ENCODE measurements around the gene OR4K2. TPM values are rescaled to one million over a fixed set of nuclear protein-coding genes. Genes with fewer than 3 reads are reported as not detected.

OR4K2 gene
- total RNA-seq, 4 donors from 2014 or later = not detected

GRCh38 chr14:19911114-19911513 lies 36.2 kb downstream of the OR4K2 start:
- Histone ChIP-seq H3K4me3 (no peak overlapping the region), H3K36me3 (no peaks in the 10 kb centered on the region), H3K4me1 (no peaks in the 10 kb centered on the region), H3K9me3 (peaks cover 0 to 3% (median 0%) of the 10 kb centered on the region in 4 donors), H3K27ac (no peak overlapping the region), H3K27me3 (no peaks in the 10 kb centered on the region)
- TF ChIP-seq POLR2A (IDR thresholded peaks at IDR 0.05) (no peak), CTCF (IDR thresholded peaks at IDR 0.05) (no peak)
- DNase-seq = no peak

DNA sequence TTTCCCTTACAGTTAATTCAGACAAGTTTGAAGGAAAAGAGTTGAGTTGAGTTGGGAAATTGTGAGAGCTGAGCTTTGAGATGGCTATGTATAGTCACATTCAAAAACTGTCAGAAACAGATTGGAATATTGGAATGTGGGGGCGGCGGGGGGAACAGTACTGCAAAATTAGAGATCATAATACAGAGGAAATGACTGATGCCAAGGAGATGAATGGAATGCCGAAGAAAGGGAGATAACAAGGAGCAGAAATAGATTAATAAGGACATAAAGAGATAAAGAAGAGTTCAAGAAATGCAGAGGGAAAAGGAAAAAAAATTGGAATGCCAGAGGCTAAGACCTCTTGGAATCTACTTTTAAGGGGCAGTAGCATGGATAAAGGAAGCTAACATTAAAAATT lies 42.3 kb downstream of the OR4K2 start:
- Histone ChIP-seq H3K9me3 (peaks cover 0 to 3% (median 0%) of the 10 kb centered on the region in 4 donors), H3K4me1 (no peaks in the 10 kb centered on the region), H3K4me3 (no peak overlapping the region), H3K27ac (no peak overlapping the region), H3K36me3 (no peaks in the 10 kb centered on the region), H3K27me3 (no peaks in the 10 kb centered on the region)
- TF ChIP-seq CTCF (IDR thresholded peaks at IDR 0.05) (no peak), POLR2A (IDR thresholded peaks at IDR 0.05) (no peak)
- no peak for DNase-seq

- Histone ChIP-seq H3K27me3 (no peaks in the 10 kb centered on the region), H3K9me3 (peaks cover 0 to 3% (median 0%) of the 10 kb centered on the region in 4 donors), H3K36me3 (no peaks in the 10 kb centered on the region), H3K4me1 (no peaks in the 10 kb centered on the region), H3K4me3 (no peak overlapping the region), H3K27ac (no peak overlapping the region)
- no peak for TF ChIP-seq POLR2A (IDR thresholded peaks at IDR 0.05)
- DNase-seq = no peak
Observed at GRCh38 chr14:19917955-19918518, 43.1 kb downstream of the OR4K2 start.

GRCh38 chr14:19918553-19919264 lies 43.8 kb downstream of the OR4K2 start:
- no peak overlapping the region for H3K4me3 ChIP-seq
- no peaks in the 10 kb centered on the region for H3K36me3 ChIP-seq
- no peaks in the 10 kb centered on the region for H3K4me1 ChIP-seq
- peaks cover 0 to 3% (median 0%) of the 10 kb centered on the region in 4 donors for H3K9me3 ChIP-seq
- no peaks in the 10 kb centered on the region for H3K27me3 ChIP-seq
- no peak for DNase-seq
- no peak for TF ChIP-seq POLR2A (IDR thresholded peaks at IDR 0.05)
- TF ChIP-seq CTCF (IDR thresholded peaks at IDR 0.05) = no peak
- H3K27ac ChIP-seq = no peak overlapping the region

DNA sequence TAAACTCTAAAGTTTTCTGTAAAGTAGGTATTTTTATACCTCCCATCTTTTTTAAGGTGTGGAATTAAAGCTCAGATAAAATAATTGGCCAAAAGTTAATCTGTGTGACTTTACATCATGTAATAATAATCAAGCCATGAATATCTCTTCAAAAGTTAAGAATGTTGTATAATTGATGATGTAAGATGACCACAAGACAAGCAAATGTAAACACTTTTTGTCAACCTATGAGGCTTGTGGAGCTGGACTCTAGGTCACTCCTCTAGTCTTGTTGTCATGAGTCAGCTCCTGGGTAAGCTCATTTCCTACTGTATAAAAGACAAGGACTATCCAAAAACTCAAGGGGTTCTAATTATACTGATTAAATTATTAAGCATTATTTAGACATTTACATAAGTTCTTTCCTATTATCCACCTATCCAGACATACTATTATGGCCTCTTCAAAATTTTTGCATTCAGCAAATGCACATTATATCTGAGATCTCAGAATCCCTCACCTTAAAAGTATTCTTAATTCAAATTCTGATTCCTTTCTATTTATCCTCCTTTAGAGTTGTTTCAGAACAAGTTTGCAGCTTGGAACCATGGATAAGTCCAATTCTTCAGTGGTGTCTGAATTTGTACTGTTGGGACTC lies 45.2 kb downstream of the OR4K2 start, which contains the start of gene OR4K5:
Gene OR4K5 (plus strand): TSS at position 587 of the 637 bp plus-strand sequence. CDS start 0 bp downstream, at position 587.
- Histone ChIP-seq H3K9me3 (no peaks in the 10 kb centered on the region), H3K4me3 (no peak within 1 kb of the TSS), H3K27ac (no peak within 1 kb of the TSS), H3K36me3 (no peaks in the 10 kb centered on the region), H3K4me1 (no peaks in the 10 kb centered on the region), H3K27me3 (no peaks in the 10 kb centered on the region)
- no peak for DNase-seq
- TF ChIP-seq CTCF (IDR thresholded peaks at IDR 0.05) = no peak
- no peak for TF ChIP-seq POLR2A (IDR thresholded peaks at IDR 0.05)

- Histone ChIP-seq H3K27me3 (no peaks in the 10 kb centered on the region), H3K36me3 (no peaks in the 10 kb centered on the region), H3K27ac (no peak within 1 kb of the TSS), H3K9me3 (no peaks in the 10 kb centered on the region), H3K4me1 (no peaks in the 10 kb centered on the region), H3K4me3 (no peak within 1 kb of the TSS)
- DNase-seq = no peak
- TF ChIP-seq CTCF (IDR thresholded peaks at IDR 0.05) (no peak), POLR2A (IDR thresholded peaks at IDR 0.05) (no peak)
Observed at GRCh38 chr14:19930617-19931016, 55.7 kb downstream of the OR4K2 start, which contains the start of gene OR4K1. OR4K1 (plus strand) TSS chr14:19930917; CDS start chr14:19935667, 4,750 bp downstream.

Measured in Peyer's patch (tissue), 4 donors.